GM21576 (cell line): ENCODE measurements around the gene ZCCHC7.
"Not testable (repeated sequence)": the region's sequence is repeated elsewhere in the genome, so short reads cannot be mapped to it uniquely, and the experiment has no call there.

Source experiments
- ATAC-seq: cut with Tn5 transposase; IDR thresholded peaks from one replicate; pipeline ENCODE4 v1.9.1; 2021; ENCODE audit warnings: mild to moderate bottlenecking, moderate library complexity; ENCODE audit not compliant: unreplicated experiment

ZCCHC7 gene

DNA sequence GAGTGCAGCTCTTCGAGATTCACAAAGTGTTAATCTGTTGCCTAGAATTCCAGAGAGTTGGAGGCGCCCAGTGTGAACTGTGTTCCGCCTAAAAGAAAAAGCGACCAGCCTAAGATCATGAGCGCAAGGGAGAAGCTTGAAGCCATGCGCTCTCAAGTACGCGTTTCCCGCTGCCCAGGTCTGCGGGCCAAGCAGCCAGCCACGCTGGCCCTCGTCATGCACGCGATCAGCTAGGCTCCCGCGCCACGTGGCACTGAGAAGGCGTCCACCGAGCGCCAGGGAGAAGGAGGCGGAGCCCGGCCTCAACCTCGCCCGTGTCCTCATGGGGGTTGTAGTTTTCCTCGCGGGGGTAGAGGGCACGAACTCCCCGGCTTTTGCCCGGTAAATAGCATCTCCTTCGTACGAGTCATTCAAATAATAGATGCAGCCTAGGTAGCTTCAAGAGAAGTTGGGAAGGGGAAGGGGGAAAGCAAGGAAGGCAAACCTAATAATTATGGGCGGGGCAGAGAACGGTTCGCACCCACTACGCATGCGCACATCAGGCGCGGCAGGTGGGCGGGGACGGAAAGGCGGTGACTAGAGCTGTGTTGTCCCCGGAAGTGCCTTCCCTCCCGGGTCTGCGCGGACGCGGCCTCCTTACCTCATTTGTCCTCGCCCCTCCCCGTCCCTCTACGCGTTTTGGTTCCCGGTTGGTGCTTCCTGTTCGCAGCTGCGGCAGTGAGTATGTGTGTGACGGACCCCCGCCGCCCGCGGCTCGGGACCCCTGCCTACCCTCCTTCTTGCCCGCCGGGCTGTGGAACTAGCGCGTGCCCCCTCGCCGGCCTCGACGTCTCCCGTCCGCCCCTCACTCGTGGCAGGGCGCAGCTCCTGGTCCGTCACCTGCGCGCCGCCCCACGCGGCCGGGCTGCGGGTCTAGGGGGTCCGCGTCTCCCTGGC, at the start of gene ZCCHC7:
ZCCHC7 (plus strand) TSS at position 668 of the 936 bp plus-strand sequence.
- ATAC-seq: peak; percentile 92

DNA sequence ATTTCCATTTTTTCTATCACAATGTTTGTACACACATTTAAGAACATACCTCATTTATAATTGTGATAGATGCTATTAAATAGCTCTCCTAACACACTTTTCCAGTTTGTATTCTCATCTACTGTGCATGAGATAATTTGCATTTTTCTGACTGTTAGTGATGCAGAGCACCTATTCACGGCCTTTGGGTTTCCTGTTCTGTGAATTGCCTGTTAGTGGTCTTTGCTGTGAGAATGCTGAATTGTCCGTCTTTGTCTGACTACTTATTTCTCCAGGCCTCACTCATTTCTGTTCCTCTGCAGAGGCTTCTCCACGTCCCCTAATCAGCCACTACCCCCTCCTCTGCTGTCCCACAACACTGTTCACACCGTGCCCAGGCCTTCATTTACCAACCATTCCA, 45.6 kb upstream of the ZCCHC7 start:
- ATAC-seq: peak; percentile 40

DNA sequence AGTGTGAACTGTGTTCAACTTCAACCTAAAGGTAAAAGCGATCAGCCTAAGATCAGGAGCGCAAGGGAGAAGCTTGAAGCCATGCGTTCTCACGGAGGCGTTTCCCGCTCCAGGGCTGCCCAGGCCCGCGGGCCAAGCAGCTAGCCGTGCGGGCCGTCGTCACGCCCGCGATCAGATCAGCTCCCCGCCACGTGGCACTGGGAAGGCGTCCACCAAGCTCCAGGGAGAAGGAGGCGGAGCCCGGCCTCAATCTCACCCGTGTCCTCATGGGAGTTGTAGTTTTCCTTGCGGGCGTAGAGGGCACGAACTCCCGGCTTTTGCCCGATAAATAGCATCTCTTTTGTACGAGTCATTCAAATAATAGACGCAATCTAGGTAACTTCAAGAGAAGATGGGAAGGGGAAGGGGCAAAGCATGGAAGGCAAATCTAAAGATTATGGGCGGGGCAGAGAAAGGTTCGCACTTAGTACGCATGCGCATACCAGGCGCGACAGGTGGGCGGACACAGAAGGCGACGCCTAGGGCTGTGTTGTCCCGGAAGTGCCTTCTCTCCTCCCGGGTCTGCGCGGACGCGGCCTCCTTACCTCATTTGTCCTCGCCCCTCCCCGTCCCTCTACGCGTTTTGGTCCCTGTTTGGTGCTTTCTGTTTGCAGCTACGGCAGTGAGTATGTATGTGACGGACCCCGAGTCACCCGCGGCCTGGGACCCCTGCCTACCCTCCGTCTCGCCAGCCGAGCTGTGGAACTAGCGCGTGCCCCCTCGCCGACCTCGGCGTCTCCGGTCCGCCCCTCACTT, 40.8 kb upstream of the ZCCHC7 start:
- ATAC-seq: peak; percentile 88

DNA sequence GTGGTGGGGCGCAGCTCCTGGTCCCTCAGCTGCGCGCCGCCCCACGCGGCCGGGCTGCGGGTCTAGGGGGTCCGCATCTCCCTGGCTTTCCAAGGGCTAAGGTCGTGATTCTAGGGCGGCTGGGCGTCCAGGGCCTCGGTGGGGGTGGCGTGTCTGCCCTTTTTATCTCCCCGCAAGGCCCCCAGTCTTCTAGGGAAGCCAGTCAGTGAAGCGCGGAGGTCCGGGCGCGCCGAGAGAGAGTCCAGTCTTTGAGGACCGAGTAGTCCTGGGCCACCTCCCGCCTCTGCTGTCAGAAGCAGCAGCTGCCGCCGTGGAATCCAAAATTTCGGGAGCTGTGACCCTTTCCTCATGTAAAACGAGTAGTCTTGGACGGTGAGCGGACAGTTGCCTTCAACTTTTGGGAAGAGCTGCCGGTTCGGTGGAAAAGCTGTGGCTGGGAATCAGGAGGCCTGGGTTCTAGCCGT, 40.2 kb upstream of the ZCCHC7 start:
- peak; percentile 19 for ATAC-seq

DNA sequence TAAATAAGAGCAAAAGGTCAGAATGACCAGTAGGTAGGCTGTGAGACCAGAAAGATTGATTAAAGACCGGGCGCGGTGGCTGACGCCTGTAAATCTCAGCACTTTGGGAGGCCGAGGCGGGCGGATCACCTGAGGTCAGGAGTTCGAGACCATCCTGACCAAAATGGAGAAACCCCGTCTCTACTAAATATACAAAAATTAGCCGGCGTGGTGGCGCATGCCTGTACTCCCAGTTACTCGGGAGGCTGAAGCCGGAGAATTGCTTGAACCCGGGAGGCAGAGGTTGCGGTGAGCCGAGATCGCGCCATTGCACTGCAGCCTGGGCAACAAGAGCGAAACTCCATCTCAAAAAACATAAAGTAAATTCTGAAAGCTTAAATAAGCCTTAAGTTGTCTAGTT, 38.9 kb upstream of the ZCCHC7 start:
- ATAC-seq: not testable (repeated sequence)

DNA sequence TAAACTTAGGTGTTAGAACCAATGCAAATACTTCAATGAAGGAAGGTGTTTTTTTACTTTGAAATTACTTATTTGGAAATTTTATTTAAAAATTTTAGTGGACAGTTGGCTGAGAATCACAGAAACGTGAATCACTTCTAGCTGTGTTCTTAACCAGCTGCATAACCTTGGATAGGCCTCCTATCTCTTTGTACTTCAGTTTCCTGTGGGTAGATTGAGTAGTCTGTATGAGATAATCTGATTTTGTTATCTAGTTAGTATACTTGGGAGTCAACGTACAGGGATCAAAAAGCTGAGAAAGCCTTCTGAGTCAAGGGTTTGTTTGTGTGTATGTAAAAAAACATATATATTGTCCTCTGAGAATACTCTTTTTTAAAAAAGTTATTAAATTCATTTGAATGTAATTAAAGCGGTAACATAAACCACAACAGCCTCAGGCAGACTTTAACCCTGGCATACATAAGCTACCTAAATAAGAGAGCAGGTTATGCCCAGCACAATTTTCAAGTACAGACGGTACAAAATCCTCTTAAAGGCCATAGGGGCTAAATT, 38.1 kb upstream of the ZCCHC7 start:
- no peak for ATAC-seq

DNA sequence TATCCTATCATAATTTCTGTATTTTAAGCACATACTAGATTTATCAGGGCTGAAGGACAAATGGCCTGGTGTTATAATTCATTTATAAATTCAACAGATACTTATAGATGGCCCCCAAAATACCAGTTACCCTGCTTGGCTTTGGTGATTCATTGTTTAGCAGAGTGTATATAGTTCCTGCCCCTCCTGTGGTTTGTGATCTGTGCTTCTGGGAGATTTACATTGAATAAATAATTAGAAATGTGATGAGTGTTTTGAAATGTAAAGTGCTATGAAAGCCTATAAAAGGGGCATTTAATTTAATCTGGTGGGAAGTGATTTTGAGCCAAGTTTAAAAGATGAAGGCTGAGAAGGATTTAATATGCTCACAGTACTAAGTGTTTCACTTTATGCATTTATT, 36.7 kb upstream of the ZCCHC7 start:
- no peak for ATAC-seq

DNA sequence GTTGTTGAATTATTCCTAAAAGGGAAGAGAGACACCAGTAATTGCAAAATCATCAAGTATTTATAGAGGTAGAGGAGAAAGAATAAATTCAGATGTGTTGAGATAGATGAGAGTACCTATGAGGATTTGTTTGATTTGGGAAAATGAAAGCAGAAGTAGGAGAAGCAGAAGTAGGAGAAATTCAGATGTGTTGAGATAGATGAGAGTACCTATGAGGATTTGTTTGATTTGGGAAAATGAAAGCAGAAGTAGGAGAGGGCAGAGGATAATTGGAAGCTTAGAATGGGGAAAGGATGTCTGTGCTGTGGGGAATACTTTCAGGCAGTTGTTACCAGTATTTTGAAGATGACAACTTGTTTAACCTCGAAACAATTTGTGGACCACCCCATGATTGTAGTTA, 35.1 kb upstream of the ZCCHC7 start:
- no peak for ATAC-seq

DNA sequence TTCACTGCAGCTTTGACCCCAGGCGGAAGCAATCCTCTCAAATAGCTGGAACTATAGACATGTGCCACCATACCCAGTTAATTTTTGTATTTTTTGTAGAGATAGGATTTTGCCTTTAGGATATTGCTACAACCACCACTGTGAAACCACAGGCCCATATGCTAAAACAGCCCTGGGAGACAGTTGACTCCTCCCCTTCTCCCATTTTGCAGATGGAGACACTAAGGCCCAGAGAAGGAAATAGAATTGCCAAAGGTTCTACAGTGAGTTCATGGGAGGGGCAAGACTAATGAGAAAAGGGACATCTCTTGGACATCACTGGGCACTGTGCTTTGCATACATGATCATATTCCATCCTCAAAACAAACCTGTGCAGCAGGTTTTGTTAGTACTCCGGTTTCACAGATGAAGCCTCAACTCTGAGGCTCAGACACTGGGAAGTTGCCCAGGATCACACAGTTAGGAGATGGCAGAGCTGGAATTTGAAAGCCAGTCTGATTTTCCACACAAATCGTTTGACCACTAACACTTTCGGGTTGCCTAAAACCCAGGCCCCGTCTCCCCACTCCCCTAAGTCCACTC, 27.6 kb upstream of the ZCCHC7 start:
- not testable (repeated sequence) for ATAC-seq

DNA sequence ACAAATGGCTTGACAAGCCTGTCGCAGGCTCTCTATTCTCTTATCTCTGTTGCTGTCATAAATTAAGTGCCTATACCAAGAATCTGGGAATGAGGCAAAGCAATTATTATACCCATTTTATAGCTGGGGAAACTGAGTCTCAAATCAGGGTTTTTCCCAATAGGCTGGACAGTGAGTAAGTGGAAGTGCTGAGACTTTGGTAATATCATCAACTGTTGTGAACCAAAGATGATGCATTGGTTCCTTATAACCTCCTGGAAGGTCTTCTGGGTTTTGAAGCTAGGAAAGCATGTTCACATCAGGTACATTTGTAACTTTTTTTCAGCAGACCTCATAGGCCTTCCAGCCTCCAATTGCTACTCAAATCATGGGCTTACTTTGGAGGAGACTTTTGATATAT, 25.6 kb upstream of the ZCCHC7 start:
- no peak for ATAC-seq

DNA sequence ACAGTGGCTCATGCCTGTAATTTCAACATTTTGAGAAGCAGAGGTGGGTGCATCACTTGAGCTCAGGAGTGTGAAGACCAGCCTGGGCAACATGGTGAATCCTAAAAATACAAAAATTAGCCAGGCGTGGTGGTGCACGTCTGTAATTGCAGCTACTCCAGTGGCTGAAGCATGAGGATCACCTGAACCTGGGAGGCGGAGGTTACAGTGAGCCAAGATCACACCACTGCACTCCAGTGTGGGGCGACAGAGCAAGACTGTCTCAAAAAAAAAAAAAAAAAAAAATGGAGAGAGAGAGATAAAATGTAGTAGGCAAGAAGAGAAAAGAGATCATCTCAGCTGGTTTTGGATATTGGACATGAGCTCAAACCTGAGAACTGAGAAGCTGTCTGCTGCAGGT, 23.7 kb upstream of the ZCCHC7 start:
- no peak for ATAC-seq

DNA sequence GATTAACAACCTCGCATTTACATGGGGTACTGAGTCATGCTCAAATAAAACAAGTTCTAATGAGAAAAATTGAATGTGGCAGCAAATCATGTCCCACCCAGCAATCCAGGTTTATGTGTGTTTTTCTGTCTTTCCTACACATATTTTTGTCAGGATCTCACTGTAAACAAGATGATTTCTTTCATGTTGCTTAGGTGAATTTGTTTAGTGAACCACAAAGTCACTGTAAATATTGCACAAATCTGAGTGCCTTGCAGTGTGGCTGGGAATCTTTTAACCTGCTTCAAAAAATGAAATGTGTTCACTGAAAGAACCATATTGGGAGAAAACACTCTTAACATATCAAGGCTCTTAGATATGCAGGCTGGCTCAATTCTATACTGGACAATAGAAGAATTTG, 23.1 kb upstream of the ZCCHC7 start:
- no peak for ATAC-seq

DNA sequence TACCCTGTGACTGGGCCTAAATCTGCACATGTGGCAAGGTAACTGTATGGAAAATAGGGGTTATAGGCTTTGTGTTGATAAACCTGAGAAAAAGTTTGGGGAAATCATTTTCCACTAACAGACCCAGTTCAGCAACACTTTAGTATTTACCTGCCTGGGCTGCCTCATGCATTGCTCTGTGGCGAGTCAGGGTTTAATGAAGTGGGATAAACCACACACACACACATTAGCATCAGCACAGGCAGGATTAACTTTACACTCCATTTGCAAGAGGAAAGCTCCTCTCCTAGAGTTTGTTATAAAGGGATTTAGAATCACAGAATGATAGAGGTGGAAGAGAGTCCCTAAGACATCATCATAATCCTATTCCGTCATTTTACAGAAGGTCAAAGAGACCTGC, 20.0 kb upstream of the ZCCHC7 start:
- no peak for ATAC-seq

DNA sequence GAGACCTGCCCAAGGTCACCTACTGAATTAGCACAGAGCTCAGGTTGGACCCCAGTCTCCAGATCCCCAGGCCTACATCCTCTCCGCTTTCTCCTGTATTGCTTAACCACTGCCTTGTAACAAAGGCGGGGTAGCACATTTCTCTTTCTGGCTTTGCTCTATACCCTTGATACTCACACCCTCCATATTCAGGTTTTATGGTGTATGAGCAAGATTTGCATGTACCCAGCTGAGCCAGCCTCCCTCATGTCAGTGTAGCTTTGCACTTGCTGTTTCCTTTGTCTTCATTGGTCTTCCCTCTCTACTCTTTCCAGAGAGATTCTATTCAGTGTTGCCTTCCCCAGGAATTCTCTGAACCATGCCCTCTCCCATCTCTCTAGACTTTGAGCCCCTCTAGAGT, 19.6 kb upstream of the ZCCHC7 start:
- no peak for ATAC-seq

DNA sequence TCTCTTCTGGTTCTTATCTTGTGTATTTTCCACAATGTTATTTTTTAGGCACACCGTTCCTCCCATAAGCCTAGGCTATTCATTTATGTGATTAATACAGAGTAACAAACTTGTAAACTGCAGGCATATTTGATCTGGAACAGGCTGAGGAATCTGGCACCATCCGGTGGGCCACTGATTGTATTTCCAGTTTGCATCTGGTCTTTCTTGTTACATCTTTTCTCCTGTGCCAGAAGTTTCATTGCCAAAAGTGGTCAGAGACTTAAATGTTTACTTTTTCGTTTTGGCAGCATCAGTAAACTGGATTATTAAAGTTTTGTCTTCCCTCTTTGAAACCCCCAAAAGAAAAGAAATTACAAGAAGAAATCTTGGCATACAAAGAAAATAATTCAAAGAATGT, 17.9 kb upstream of the ZCCHC7 start:
- ATAC-seq: no peak

DNA sequence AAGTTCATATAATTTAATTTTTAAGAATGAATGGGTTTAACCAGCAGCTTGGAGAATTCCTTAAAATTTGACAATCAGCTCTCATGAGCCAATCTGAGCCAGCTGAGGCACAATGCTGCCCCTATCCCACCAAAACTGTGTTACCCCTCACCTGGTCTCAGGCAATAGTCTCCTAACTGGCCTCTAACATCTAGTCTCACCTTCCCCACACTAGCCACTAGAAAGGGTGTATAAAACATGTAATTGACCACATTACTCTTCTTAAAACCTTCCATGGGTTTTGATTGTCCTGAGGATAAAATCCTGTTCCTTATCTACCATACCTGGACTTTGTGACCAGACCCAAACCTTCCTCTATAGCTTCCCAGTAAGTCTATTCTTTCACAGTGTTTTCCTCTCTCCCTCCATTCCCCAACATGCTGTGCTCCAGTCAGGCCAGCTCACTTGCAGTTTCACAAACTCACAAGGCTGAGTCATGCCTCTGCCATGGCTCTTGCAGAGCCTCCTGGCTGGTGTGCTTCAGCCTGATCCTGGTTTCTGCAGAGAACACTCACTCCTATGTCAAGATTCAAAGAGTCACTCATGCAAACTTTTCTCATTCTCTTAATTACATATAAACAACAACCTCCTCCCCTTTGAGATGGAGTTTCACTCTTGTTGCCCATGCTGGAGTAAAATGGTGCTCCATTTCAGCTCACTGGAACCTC, 16.0 kb upstream of the ZCCHC7 start:
- ATAC-seq: no peak

DNA sequence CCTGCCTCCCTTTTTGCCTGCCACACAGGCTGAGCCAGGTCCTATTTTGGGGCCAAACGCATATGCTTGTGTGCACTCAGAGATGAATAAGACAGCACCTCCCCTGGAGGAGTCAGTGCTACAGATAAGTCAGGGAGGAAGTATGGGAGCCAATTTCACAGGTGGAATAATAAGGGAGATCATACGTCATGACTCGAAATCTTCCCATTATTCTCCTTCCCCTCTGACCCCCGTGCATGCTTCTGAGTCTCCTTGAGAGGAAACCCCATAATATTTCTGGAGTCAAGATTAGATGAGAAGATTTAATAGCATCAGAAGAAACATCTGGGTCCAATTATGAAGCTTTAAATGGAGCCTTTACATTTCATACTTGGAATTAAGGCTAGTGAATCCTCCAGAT, 15.1 kb upstream of the ZCCHC7 start:
- ATAC-seq: no peak

DNA sequence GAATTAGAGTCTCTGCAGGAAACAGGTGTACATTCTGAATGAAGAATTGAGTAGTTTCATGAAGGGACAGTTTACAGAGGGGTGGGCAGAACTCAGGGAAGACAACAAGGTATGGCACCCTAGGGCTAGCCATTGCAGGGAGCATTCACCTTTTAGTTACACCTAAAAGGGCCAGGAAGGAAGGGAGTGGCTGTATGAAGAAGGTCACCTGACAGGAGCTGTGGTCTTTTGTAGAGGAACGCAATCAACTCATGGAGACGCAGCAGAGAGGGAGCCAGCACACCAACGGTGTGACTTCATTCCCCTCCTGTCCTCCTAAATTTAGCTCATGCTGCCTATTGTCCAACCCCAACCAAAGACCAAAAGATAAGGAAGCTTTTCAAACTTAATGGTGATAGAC, 12.7 kb upstream of the ZCCHC7 start:
- ATAC-seq: no peak

DNA sequence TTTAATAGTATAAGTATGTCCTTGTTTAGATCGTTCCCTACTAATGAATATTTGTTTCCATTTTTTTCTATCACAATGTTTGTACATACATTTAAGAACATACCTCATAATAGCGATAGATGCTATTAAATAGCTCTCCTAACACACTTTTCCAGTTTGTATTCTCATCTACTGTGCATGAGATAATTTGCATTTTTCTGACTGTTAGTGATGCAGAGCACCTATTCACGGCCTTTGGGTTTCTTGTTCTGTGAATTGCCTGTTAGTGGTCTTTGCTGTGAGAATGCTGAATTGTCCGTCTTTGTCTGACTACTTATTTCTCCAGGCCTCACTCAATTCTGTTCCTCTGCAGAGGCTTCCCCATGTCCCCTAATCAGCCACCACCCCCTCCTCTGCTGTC, 5.9 kb upstream of the ZCCHC7 start:
- ATAC-seq: not testable (repeated sequence)

DNA sequence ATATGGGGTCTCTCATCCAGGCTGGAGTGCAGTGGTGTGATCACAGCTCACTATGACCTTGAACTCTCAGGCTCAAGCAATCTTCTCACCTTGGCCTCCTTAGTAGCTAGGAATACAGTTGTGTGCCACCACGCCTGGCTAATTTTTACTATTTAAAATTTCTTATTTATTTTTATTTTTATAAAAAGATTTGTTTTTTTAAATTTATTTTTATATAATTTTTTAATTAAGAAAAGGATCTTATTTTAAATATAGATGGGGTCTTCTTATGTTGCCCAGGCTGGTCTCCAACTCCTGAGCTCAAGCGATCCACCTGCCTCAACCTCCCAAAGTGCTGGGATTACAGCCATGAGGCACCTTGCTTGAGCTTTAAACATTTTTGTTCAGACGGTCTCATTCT, 2.4 kb upstream of the ZCCHC7 start:
- no peak for ATAC-seq

DNA sequence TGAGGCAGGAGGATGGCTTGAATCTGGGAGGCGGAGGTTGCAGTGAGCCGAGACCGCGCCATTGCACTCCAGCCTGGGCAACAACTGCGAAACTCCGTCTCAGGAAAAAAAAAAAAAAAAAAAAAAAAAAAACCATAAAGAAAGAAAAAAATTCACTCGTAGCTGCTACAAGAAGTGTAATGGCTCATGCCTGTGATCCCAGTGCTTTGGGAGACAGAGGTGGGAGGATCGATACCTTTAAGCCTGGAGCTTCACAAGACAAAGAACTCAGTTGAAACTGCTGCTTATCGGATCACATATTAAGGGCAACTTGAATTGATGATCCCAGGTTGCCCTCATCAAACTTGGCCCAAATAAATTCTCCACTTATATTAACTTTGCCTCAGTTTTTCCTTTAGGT, 1.0 kb upstream of the ZCCHC7 start:
- ATAC-seq: no peak
